ENCODE measurements around the gene EIF2B2. TPM values are rescaled to one million over a fixed set of nuclear protein-coding genes. Genes with fewer than 3 reads are reported as not detected.

Gene EIF2B2
- total RNA-seq, 2 experiments from 2014 or later: 21.0 to 24.2 TPM

DNA sequence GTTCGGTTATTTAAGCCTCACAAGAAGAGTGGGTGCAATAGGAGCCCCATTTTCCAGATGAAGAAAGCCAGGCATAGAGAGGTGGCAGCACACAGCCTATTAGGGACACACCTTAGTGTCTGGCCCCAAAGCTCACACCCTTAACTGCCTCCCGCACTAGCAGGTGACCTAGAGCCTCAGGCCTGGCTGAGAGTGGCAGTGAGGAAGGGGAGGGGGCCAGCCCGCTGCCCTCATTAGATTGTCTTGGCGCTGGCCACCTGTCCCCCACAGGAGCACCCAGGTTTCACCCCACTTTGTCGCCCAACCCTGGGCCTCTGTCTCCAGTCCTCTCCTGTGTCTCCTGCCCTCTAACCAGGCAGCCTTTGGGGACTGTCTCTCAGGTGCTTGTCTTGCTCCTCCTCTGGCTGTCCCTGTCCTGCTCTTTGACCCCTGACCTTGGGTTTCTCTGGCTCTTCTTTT, 28.8 kb upstream of the EIF2B2 start:
- Mint-ChIP-seq H3K4me3 (no peak overlapping the region), H3K27me3 (no peaks in the 10 kb centered on the region), H3K4me1 (ENCODE audit: low read depth) (no peaks in the 10 kb centered on the region), H3K9me3 (no peaks in the 10 kb centered on the region), H3K27ac (no peak overlapping the region), H3K36me3 (ENCODE audit: low read depth) (no peaks in the 10 kb centered on the region)
- Histone ChIP-seq H3K4me3 (ENCODE audit: low read length) (no peak overlapping the region), H3K27me3 (ENCODE audit: control insufficient read depth in 1 of 2, insufficient read depth in 2 of 2, low read length in 2 of 2) (no peaks in the 10 kb centered on the region), H3K4me1 (ENCODE audit: insufficient read depth, low read length) (peaks cover 4% of the 10 kb centered on the region), H3K9me3 (ENCODE audit: control insufficient read depth in 1 of 2, insufficient read depth in 1 of 2, low read length in 2 of 2) (no peaks in the 10 kb centered on the region), H3K27ac (ENCODE audit: low read depth in 1 of 2, low read length in 2 of 2) (no peak overlapping the region), H3K36me3 (ENCODE audit: insufficient read depth, low read length) (no peaks in the 10 kb centered on the region)
- intact Hi-C loops (cut with DNase I, micrococcal nuclease): no loop called here
- POLR2A ChIA-PET: no interaction called here
- CTCF ChIA-PET: no interaction called here
- no peak for ATAC-seq (ENCODE audit: poor library complexity)
- TF ChIP-seq CTCF (IDR thresholded peaks at IDR 0.05): no peak
- no peak for DNase-seq

- H3K27ac Mint-ChIP-seq: no peak overlapping the region
- H3K4me3 ChIP-seq (ENCODE audit: low read length): no peak overlapping the region
- TF ChIP-seq CTCF (IDR thresholded peaks at IDR 0.05): no peak
- H3K27me3 Mint-ChIP-seq: no peaks in the 10 kb centered on the region
- H3K27me3 ChIP-seq (ENCODE audit: control insufficient read depth in 1 of 2, insufficient read depth in 2 of 2, low read length in 2 of 2): no peaks in the 10 kb centered on the region
- intact Hi-C loops (cut with DNase I, micrococcal nuclease): no loop called here
- no peak overlapping the region for H3K4me3 Mint-ChIP-seq
- DNase-seq (no peak), ATAC-seq (ENCODE audit: poor library complexity) (no peak)
- H3K36me3 ChIP-seq (ENCODE audit: insufficient read depth, low read length): no peaks in the 10 kb centered on the region
- H3K9me3 ChIP-seq (ENCODE audit: control insufficient read depth in 1 of 2, insufficient read depth in 1 of 2, low read length in 2 of 2): no peaks in the 10 kb centered on the region
- no peaks in the 10 kb centered on the region for H3K36me3 Mint-ChIP-seq (ENCODE audit: low read depth)
- H3K27ac ChIP-seq (ENCODE audit: low read depth in 1 of 2, low read length in 2 of 2): no peak overlapping the region
- H3K4me1 Mint-ChIP-seq (ENCODE audit: low read depth): no peaks in the 10 kb centered on the region
- ChIA-PET POLR2A (no interaction called here), CTCF (no interaction called here)
- H3K4me1 ChIP-seq (ENCODE audit: insufficient read depth, low read length): peaks cover 4% of the 10 kb centered on the region
- H3K9me3 Mint-ChIP-seq: no peaks in the 10 kb centered on the region
These were observed 28.2 kb upstream of the EIF2B2 start for GRCh38 chr14:74974364-74975058.

- Mint-ChIP-seq H3K4me1 (ENCODE audit: low read depth) (no peaks in the 10 kb centered on the region), H3K9me3 (no peaks in the 10 kb centered on the region), H3K36me3 (ENCODE audit: low read depth) (no peaks in the 10 kb centered on the region), H3K4me3 (no peak overlapping the region), H3K27me3 (no peaks in the 10 kb centered on the region), H3K27ac (no peak overlapping the region)
- Histone ChIP-seq H3K36me3 (ENCODE audit: insufficient read depth, low read length) (no peaks in the 10 kb centered on the region), H3K27me3 (ENCODE audit: control insufficient read depth in 1 of 2, insufficient read depth in 2 of 2, low read length in 2 of 2) (no peaks in the 10 kb centered on the region), H3K4me3 (ENCODE audit: low read length) (no peak overlapping the region), H3K9me3 (ENCODE audit: control insufficient read depth in 1 of 2, insufficient read depth in 1 of 2, low read length in 2 of 2) (no peaks in the 10 kb centered on the region), H3K27ac (ENCODE audit: low read depth in 1 of 2, low read length in 2 of 2) (no peak overlapping the region), H3K4me1 (ENCODE audit: insufficient read depth, low read length) (peaks cover 4% of the 10 kb centered on the region)
- ChIA-PET POLR2A (no interaction called here), CTCF (no interaction called here)
- DNase-seq: no peak
- ATAC-seq (ENCODE audit: poor library complexity): no peak
- intact Hi-C loops (cut with DNase I, micrococcal nuclease): no loop called here
- TF ChIP-seq CTCF (IDR thresholded peaks at IDR 0.05): no peak
These were observed 27.5 kb upstream of the EIF2B2 start for GRCh38 chr14:74975059-74975810.
